ENCODE measurements around the gene CFAP299. TPM values are rescaled to one million over a fixed set of nuclear protein-coding genes. Genes with fewer than 3 reads are reported as not detected.

The CFAP299 gene
- total and polyA plus RNA-seq, 2 of the 8 experiments (the other 6 are each of a cell fraction or from before 2014, with no cell fraction given) = not detected

DNA sequence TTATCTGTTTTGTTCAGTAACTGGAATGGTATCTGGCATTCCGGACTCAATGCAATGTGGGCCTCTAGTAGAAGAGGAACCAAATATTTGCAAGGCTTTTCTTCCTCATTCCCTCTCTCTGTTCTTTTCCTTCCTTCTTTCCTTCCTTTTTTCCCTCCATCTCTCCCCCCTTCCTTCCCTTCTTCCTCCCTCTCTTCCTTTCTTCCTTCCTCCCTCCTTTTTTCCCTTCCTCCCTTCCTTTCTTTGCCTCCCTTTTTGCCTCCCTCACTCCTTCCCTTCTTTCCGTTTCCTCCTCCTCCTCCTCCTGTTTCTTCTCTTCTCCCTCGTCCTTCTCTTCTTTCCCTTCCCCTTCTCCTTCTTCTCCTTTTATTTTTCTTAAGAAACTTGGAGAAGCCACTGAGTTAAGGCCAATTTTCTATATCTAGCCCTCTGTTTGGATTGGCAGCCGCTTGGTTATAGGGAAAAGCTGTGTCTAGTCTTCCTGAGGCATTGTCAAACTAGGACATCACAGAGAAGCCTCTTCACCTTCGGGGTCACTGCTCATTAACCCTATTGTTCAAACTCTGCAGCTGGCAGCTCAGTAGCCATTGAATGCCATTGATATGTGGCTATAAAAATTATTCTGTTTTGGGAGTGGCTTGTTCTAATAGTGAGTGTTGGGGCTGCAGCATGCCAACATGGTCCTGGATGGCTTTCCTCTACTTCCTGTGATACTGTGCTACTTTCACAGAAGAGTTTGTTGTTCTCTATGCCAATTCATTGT, 95.9 kb downstream of the CFAP299 start (continued):
- TF ChIP-seq RNF2 (IDR thresholded peaks at IDR 0.05; ENCODE audit: borderline replicate concordance, low read depth, low read length, missing control alignments, poor library complexity, severe bottlenecking) (no peak), TAF7 (optimal IDR thresholded peaks at IDR 0.05; ENCODE audit: borderline replicate concordance, low read depth, low read length) (no peak), SIRT6 (IDR thresholded peaks at IDR 0.05; ENCODE audit: low read length) (no peak), KDM4A (IDR thresholded peaks at IDR 0.05; ENCODE audit: low read depth, low read length, severe bottlenecking) (no peak), CEBPB (IDR thresholded peaks at IDR 0.05; ENCODE audit: low read depth, low read length) (no peak), POLR2A (IDR thresholded peaks at IDR 0.05; ENCODE audit: control extremely low read depth in 1 of 2, low read depth in 2 of 2, low read length in 2 of 2) (no peak), SP2 (IDR thresholded peaks at IDR 0.05; ENCODE audit: low read length) (no peak), SP1 (IDR thresholded peaks at IDR 0.05; ENCODE audit: low read depth, low read length) (no peak)
- TF ChIP-seq, protein P1, sequence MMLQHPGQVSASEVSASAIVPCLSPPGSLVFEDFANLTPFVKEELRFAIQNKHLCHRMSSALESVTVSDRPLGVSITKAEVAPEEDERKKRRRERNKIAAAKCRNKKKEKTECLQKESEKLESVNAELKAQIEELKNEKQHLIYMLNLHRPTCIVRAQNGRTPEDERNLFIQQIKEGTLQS (IDR thresholded peaks at IDR 0.05; ENCODE audit: insufficient read depth, low read depth, low read length) = no peak
- TF ChIP-seq, protein P2, sequence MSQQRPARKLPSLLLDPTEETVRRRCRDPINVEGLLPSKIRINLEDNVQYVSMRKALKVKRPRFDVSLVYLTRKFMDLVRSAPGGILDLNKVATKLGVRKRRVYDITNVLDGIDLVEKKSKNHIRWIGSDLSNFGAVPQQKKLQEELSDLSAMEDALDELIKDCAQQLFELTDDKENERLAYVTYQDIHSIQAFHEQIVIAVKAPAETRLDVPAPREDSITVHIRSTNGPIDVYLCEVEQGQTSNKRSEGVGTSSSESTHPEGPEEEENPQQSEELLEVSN (IDR thresholded peaks at IDR 0.05) = no peak
